ENCODE measurements around the gene UGT1A9. TPM values are rescaled to one million over a fixed set of nuclear protein-coding genes. Genes with fewer than 3 reads are reported as not detected.
"Not testable (repeated sequence)": the region's sequence is repeated elsewhere in the genome, so short reads cannot be mapped to it uniquely, and the experiment has no call there.

Gene UGT1A9
- 10 to 100 TPM in 3 of 4 donors, 1 to 10 TPM in 1; 4.6 to 18.7 (median 10.5) TPM for total RNA-seq

DNA sequence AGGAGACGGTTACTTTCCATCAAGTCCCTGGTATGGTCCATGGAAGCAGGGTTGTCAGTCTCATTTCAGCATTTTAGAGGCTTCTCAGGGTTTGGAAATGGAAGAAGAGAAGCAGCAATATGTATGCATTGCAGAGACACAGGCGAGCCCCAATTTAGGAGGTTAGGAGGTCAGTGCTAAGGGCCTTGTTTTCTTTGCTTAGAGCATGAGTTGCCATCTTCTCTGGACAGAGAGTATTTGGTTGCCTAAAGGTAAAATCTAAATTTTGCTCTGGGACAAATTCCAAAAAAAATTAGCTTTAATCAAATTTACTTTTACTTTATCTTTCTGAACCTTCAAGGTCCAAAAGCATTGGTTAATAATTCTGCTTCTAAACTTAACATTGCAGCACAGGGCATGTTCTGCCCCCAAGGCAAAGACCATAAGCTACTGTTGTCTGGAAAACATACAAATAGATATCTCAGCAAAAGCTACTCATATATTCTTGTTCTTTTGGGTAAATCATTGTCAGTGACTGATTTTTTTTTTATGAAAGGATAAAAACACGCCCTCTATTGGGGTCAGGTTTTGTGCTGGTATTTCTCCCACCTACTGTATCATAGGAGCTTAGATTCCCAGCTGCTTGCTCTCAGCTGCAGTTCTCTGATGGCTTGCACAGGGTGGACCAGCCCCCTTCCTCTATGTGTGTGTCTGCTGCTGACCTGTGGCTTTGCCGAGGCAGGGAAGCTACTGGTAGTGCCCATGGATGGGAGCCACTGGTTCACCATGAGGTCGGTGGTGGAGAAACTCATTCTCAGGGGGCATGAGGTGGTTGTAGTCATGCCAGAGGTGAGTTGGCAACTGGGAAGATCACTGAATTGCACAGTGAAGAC is at the start of gene UGT1A9:
Gene UGT1A9 (plus strand): TSS at position 609 of the 872 bp plus-strand sequence. CDS start 37 bp downstream, at position 646.
- TF ChIP-seq POLR2AphosphoS5 (IDR thresholded peaks at IDR 0.05) (no peak), EP300 (IDR thresholded peaks at IDR 0.05; ENCODE audit: low read depth) (no peak), POLR2A (IDR thresholded peaks at IDR 0.05) (no peak)
- TF ChIP-seq, protein P1, sequence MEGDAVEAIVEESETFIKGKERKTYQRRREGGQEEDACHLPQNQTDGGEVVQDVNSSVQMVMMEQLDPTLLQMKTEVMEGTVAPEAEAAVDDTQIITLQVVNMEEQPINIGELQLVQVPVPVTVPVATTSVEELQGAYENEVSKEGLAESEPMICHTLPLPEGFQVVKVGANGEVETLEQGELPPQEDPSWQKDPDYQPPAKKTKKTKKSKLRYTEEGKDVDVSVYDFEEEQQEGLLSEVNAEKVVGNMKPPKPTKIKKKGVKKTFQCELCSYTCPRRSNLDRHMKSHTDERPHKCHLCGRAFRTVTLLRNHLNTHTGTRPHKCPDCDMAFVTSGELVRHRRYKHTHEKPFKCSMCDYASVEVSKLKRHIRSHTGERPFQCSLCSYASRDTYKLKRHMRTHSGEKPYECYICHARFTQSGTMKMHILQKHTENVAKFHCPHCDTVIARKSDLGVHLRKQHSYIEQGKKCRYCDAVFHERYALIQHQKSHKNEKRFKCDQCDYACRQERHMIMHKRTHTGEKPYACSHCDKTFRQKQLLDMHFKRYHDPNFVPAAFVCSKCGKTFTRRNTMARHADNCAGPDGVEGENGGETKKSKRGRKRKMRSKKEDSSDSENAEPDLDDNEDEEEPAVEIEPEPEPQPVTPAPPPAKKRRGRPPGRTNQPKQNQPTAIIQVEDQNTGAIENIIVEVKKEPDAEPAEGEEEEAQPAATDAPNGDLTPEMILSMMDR (IDR thresholded peaks at IDR 0.05) = no peak
- intact Hi-C loops (cut with DNase I; ENCODE audit: low total_unique reads) (no loop called here), in situ Hi-C loops (cut with MboI; ENCODE audit: low pct_ligation_motif_present in 1 of 4, low pct_unique_long_range_greater_than_20kb in 1 of 4, low sequenced_read_pairs in 3 of 4) (no loop called here)
- Histone ChIP-seq H3K27me3 (no peaks in the 10 kb centered on the region), H3K4me3 (no peak within 1 kb of the TSS), H3K27ac (no peak within 1 kb of the TSS), H3K4me1 (no peaks in the 10 kb centered on the region), H3K36me3 (no peaks in the 10 kb centered on the region), H3K9me3 (no peaks in the 10 kb centered on the region)
- 84 to 88% methylated on average over 3 to 5 of the region's 5 CpGs for WGBS, 2 donors (ENCODE audit: low coverage in 1 of 2)
- DNase-seq = no peak

DNA sequence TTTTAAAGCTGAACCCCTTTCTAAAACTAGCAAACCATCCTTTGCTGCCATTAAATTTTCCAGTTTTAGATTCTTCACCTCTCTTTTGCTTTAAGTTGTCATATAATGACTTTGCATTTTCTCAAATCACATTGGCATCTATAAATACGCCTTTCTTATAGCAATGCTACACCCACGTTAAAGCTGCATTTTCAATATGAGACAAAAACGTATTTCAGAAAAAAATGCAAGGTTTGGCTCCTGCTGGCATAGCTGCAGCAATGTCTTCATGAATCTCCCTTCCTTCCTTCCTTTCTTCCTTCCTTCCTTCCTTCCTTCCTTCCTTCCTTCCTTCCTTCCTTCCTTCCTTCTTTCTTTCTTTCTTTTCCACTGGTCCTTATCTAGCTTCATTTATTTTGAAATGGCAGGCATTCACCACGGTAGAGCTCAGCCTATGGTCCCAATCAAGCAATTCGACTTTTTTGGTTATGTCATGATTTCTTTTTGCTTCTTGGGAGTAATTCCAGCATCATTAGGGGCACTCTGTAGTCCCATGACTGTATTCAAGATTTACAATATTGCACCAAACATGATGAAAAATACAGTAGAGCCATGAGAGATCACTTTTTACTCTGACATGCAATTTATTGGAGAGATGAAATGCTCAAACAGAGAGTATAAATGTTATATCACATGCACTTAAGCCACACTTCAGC is 44.2 kb upstream of the UGT1A9 start:
- H3K4me3 ChIP-seq = no peak overlapping the region
- peaks cover 6 to 9% of the 10 kb centered on the region in 2 donors for H3K9me3 ChIP-seq
- TF ChIP-seq POLR2AphosphoS5 (IDR thresholded peaks at IDR 0.05) (no peak), POLR2A (IDR thresholded peaks at IDR 0.05) (no peak), EP300 (IDR thresholded peaks at IDR 0.05; ENCODE audit: low read depth) (no peak)
- TF ChIP-seq, protein P1 (IDR thresholded peaks at IDR 0.05) = no peak
- in situ Hi-C loops (cut with MboI; ENCODE audit: low pct_ligation_motif_present in 1 of 4, low pct_unique_long_range_greater_than_20kb in 1 of 4, low sequenced_read_pairs in 3 of 4) = no loop called here
- H3K27me3 ChIP-seq = no peaks in the 10 kb centered on the region
- no peaks in the 10 kb centered on the region for H3K36me3 ChIP-seq
- no peaks in the 10 kb centered on the region for H3K4me1 ChIP-seq
- no peak overlapping the region for H3K27ac ChIP-seq
- intact Hi-C loops (cut with DNase I; ENCODE audit: low total_unique reads) = no loop called here
- 62 to 72% methylated on average over 5 of the region's 5 CpGs for WGBS, 2 donors (ENCODE audit: low coverage in 1 of 2)
- no peak for DNase-seq

DNA sequence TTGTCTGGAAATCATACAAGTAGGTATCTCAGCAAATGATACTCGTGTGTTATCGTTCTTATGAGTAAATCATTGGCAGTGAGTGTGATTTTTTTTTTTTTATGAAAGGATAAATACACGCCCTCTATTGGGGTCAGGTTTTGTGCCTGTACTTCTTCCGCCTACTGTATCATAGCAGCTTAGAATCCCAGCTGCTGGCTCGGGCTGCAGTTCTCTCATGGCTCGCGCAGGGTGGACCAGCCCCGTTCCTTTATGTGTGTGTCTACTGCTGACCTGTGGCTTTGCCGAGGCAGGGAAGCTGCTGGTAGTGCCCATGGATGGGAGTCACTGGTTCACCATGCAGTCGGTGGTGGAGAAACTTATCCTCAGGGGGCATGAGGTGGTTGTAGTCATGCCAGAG is 35.4 kb upstream of the UGT1A9 start, which contains the start of gene UGT1A10:
Gene UGT1A10 (plus strand): TSS at position 143 of the 400 bp plus-strand sequence. CDS start 75 bp downstream, at position 218.
- H3K9me3 ChIP-seq; H3K27me3 ChIP-seq; H3K36me3 ChIP-seq; in situ Hi-C loops (cut with MboI; ENCODE audit: low pct_ligation_motif_present in 1 of 4, low pct_unique_long_range_greater_than_20kb in 1 of 4, low sequenced_read_pairs in 3 of 4); intact Hi-C loops (cut with DNase I; ENCODE audit: low total_unique reads): not testable (repeated sequence)
- Histone ChIP-seq H3K4me1 (peaks cover 0 to 12% (median 4%) of the 10 kb centered on the region in 4 donors), H3K4me3 (peak within 1 kb of the TSS in 3 of 4 donors; percentile 29 to 37 (median 30)), H3K27ac (peak within 1 kb of the TSS; percentile 65 to 83 (median 72))
- 57 to 66% methylated on average over 3 to 10 of the region's 10 CpGs for WGBS, 2 donors (ENCODE audit: low coverage in 1 of 2)
- DNase-seq = peak; percentile 78
- TF ChIP-seq POLR2AphosphoS5 (IDR thresholded peaks at IDR 0.05) = peak; percentile 47 to 92 (median 89)
- peak; percentile 88 for TF ChIP-seq POLR2A (IDR thresholded peaks at IDR 0.05)

DNA sequence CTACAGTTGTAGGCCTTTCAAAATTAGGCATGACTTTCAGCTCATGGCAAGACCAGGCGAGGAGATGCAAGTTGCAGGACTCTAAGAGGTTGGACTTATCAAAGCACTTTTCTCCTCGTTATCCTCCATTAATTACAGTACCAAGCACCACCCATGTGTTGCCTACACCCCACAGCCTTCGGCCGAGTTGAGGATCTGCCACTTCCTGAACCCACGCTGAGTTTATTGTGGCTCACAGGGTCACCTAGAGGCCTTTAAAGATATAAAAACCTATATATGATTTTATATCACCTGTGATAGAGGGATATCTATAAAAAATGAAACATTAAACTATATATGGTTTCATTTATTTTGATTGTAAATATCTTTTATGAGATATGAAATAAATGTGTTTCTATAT is 32.9 kb upstream of the UGT1A9 start:
- H3K9me3 ChIP-seq = no peaks in the 10 kb centered on the region
- no peaks in the 10 kb centered on the region for H3K36me3 ChIP-seq
- TF ChIP-seq, protein P1 (IDR thresholded peaks at IDR 0.05) = peak in 3 of 5 experiments; percentile 8 to 47 (median 31)
- TF ChIP-seq POLR2A (IDR thresholded peaks at IDR 0.05) (no peak), EP300 (IDR thresholded peaks at IDR 0.05; ENCODE audit: low read depth) (no peak), POLR2AphosphoS5 (IDR thresholded peaks at IDR 0.05) (peak in 1 of 3 donors; percentile 29)
- peak; percentile 63 for DNase-seq
- peak overlapping the region; percentile 48 to 62 (median 57) for H3K27ac ChIP-seq
- H3K4me3 ChIP-seq = peak overlapping the region in 3 of 4 donors; percentile 29 to 37 (median 30)
- in situ Hi-C loops (cut with MboI; ENCODE audit: low pct_ligation_motif_present in 1 of 4, low pct_unique_long_range_greater_than_20kb in 1 of 4, low sequenced_read_pairs in 3 of 4) = no loop called here
- H3K27me3 ChIP-seq = no peaks in the 10 kb centered on the region
- H3K4me1 ChIP-seq = peaks cover 0 to 12% (median 4%) of the 10 kb centered on the region in 4 donors
- intact Hi-C loops (cut with DNase I; ENCODE audit: low total_unique reads) = no loop called here
- 24 to 27% methylated on average over 2 to 5 of the region's 5 CpGs for WGBS, 2 donors (ENCODE audit: low coverage in 1 of 2)

Data from transverse colon (tissue), 4 donors.